HL-60/S4 treated with retinoic acid at 250 ng/mL for 4 days and 3 days (cell line): Measurements from ENCODE around the gene NIPBL.
"Not testable (repeated sequence)": the region's sequence is repeated elsewhere in the genome, so short reads cannot be mapped to it uniquely, and the experiment has no call there.

Experiments used
- in situ Hi-C: fragments of 300-500 bp; cut with MboI; formaldehyde crosslinking; loops from 2 replicates; pipeline ENCODE4 v1.7.0; 2022; ENCODE audit warnings: low sequenced_read_pairs

NIPBL gene

GRCh38 chr5:36944607-36945225, 68.1 kb downstream of the NIPBL start:
- in situ Hi-C loops: no loop called here

DNA sequence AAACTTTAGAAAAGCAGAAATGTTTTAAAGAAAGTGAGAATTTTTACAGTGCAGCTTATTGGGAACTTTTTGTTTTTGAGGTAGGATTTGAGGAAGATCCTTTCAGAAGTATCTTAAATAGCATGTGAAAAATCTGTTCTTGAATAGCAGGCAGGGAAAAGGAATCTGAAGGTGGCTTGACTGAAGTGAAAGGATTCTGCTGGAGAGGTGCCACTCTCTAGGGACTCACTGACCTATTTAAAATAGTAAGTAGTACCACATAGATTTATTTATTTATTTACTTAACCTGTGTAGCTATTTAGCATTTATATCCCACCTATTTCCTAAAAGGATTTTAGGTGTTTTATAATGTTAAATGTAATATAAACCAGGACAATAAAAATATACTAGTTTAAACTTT, 69.1 kb downstream of the NIPBL start:
- in situ Hi-C loops: no loop called here

DNA sequence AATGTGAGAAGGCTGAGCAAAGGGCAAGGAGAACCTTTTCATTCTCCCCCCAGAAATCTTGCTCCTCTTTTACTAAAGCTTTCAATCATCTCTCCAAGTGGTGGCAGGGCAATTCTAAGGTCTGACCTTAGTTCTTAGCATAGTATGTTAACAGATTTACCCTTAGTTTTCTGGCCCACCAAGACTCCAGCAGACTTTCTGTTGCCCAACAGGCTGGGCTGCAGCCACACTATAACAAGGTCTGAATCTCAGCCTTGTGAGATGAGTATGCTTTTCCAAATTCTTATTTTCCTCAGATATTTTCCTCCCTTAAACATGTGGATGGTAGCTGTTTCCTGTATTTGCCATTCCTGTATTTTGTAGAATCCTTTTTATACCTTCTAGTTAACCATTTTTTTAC, 69.5 kb downstream of the NIPBL start:
- in situ Hi-C loops: no loop called here

GRCh38 chr5:36948041-36948440, 71.5 kb downstream of the NIPBL start:
- in situ Hi-C loops: no loop called here

- in situ Hi-C loops: no loop called here
These were observed 72.1 kb downstream of the NIPBL start for GRCh38 chr5:36948650-36949049.

GRCh38 chr5:36949593-36949992, 73.0 kb downstream of the NIPBL start:
- in situ Hi-C loops: no loop called here

- in situ Hi-C loops: no loop called here
These were observed 74.3 kb downstream of the NIPBL start for GRCh38 chr5:36950586-36951457.

GRCh38 chr5:36953043-36953442, 76.5 kb downstream of the NIPBL start:
- in situ Hi-C loops: no loop called here

GRCh38 chr5:36957953-36958537, 81.5 kb downstream of the NIPBL start:
- in situ Hi-C loops: no loop called here

- in situ Hi-C loops: no loop called here
These were observed 82.0 kb downstream of the NIPBL start for GRCh38 chr5:36958612-36959011.

GRCh38 chr5:36965179-36965578, 88.6 kb downstream of the NIPBL start:
- in situ Hi-C loops: no loop called here

DNA sequence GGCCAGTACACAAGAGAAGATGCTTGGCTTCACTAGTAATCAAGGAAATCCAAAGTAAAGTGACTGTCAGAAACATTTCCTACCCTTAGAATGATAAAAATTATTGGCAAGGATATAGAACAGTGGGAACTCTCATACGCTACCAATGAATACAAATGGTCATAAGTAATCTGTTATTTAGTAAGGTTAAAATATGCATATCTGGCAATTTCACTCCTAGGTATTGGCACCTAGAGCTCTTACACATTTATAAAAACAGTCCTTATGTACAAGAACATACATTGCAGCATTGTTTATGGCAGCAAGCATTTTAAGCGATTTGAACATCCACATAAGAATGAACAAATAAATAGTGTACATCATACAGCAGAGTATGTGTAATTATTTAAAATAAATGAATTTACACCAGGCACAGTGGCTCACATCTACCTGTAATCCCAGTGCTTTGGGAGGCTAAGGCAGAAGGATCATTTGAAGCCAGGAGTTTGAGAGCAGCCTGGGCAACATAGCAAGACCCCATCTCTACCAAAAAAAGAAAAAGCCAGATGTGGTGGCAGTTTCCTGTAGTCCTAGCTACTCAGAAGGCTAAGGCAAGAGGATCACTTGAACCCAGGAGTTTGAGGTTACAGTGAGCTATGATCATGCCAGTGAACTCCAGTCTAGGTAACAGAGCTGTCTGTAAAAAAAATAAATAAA, 93.3 kb downstream of the NIPBL start:
- in situ Hi-C loops: no loop called here

GRCh38 chr5:36978196-36978595, 101.6 kb downstream of the NIPBL start:
- in situ Hi-C loops: no loop called here

DNA sequence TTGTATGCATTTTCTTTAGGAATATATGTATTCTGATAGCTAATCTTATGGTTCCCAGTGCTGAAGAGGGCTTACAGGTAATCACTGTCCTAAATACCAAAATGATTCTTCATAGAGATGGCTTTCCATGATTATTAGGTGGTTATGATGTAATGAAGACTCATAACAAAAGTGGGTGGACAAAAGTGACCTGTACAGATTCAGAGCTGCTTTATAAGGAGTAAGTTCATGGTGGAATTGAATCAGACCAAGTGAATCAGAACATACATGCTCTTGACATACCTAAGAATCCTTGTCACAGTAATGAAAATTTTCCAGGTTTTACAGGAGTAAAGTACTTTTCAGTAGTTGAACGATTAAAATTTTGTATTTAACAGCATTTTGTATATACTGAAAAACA, 105.6 kb downstream of the NIPBL start:
- in situ Hi-C loops: no loop called here

- in situ Hi-C loops: no loop called here
These were observed 108.8 kb downstream of the NIPBL start for GRCh38 chr5:36985387-36985786.

GRCh38 chr5:36988396-36988795, 111.8 kb downstream of the NIPBL start:
- in situ Hi-C loops: no loop called here

DNA sequence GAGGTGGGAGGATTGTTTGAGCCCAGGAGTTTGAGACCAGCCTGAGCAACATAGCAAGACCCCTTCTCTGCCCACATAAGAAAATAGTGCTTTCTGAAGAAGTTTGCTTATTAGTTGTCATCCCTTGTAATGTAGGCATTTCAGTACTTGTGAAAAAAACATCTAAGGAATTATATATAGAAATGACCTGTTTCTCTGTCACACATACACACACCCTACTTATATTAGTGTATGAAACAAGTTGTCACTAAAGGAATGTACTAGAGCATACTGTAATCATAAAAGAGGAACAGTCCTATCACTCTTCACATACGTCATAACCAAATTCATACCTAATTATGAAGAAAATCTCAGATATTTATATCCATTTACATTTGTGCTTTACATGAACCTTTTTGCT, 122.0 kb downstream of the NIPBL start:
- in situ Hi-C loops: no loop called here

GRCh38 chr5:37002176-37002751, 125.7 kb downstream of the NIPBL start:
- in situ Hi-C loops: no loop called here

DNA sequence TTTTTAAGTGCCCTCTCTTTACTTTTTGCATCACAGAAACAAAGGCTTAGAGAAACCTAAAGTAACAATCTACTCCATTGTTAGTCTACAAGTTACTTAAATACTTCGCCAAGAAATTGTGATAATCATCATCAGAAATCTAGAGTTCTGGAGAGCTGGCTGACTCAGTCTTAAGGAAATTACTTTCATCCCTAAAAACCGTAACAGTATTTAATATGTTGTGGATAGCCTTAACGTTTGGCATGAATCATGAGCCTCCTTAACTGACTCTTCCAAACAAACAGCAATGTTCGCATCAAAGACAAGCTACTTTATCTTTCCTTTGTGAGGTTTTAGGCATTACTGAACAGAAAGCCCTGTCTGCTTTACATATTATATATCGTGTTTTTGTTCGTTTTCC, 128.7 kb downstream of the NIPBL start:
- in situ Hi-C loops: no loop called here

DNA sequence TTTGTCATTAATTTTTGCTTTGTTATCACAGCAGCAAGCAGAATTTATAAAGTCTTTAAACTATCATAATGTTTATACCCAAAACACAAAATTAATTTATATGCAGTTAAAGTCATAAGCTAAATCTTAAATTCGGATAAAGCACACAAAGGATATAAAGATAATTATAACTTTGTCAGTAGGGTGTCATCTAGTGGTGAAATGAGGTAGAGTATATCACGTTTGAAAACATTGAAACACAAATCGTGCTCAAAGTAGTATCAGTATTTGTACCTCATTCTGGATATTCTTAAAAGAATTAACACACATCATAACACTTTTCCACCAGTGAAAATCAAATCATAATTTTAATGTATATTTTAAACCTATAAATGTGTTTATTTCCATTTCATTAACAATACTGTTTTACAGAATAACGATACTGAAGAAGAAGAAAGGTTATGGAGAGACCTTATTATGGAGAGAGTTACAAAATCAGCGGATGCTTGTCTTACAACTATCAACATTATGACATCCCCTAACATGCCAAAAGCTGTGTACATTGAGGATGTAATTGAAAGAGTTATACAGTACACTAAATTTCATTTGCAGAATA, 129.5 kb downstream of the NIPBL start:
- in situ Hi-C loops: no loop called here

- in situ Hi-C loops: not testable (repeated sequence)
These were observed 136.6 kb downstream of the NIPBL start for GRCh38 chr5:37013181-37013580.
